HG02610 (cell line): ENCODE measurements around the gene MAP3K21.

Experiments used
- ATAC-seq: cut with Tn5 transposase; IDR thresholded peaks from one replicate; pipeline ENCODE4 v1.9.1; 2021; ENCODE audit warnings: mild to moderate bottlenecking, moderate library complexity; ENCODE audit not compliant: unreplicated experiment

MAP3K21 gene

GRCh38 chr1:233323718-233324117 is 3.8 kb upstream of the MAP3K21 start:
- no peak for ATAC-seq

- no peak for ATAC-seq
Observed at GRCh38 chr1:233326319-233326718, 1.2 kb upstream of the MAP3K21 start.

- ATAC-seq, result peak; percentile 89
Observed at GRCh38 chr1:233326811-233327650, 493 bp upstream of the MAP3K21 start.

GRCh38 chr1:233328142-233328921 is 808 bp downstream of the MAP3K21 start:
- ATAC-seq, result no peak

- no peak for ATAC-seq
Observed at GRCh38 chr1:233331676-233332519, 4.4 kb downstream of the MAP3K21 start.

- no peak for ATAC-seq
Observed at GRCh38 chr1:233333086-233333485, 5.6 kb downstream of the MAP3K21 start.

GRCh38 chr1:233334092-233334491 is 6.6 kb downstream of the MAP3K21 start:
- no peak for ATAC-seq

- ATAC-seq, result no peak
Observed at GRCh38 chr1:233336554-233337456, 9.3 kb downstream of the MAP3K21 start.

GRCh38 chr1:233337505-233337904 is 10.0 kb downstream of the MAP3K21 start:
- no peak for ATAC-seq

- ATAC-seq, result no peak
Observed at GRCh38 chr1:233338102-233338501, 10.6 kb downstream of the MAP3K21 start.

- no peak for ATAC-seq
Observed at GRCh38 chr1:233340031-233340555, 12.6 kb downstream of the MAP3K21 start.

GRCh38 chr1:233340966-233341516 is 13.5 kb downstream of the MAP3K21 start:
- ATAC-seq, result no peak

- no peak for ATAC-seq
Observed at GRCh38 chr1:233342086-233342485, 14.6 kb downstream of the MAP3K21 start.

GRCh38 chr1:233343262-233343661 is 15.7 kb downstream of the MAP3K21 start:
- ATAC-seq, result no peak

- no peak for ATAC-seq
Observed at GRCh38 chr1:233347338-233347737, 19.8 kb downstream of the MAP3K21 start.

GRCh38 chr1:233349137-233349536 is 21.6 kb downstream of the MAP3K21 start:
- no peak for ATAC-seq

- no peak for ATAC-seq
Observed at GRCh38 chr1:233354983-233355382, 27.5 kb downstream of the MAP3K21 start.

GRCh38 chr1:233355841-233356704 is 28.5 kb downstream of the MAP3K21 start:
- no peak for ATAC-seq

GRCh38 chr1:233356705-233356987 is 29.1 kb downstream of the MAP3K21 start:
- ATAC-seq, result no peak
